OCI-LY7 (cell line): ENCODE data around the gene VIPR2. TPM values are rescaled to one million over a fixed set of nuclear protein-coding genes. Genes with fewer than 3 reads are reported as not detected.

Source experiments
- BruUV-seq: library from RNA; stranded (reverse); fragments of 400-500 nt; replicated peaks from 2 replicates; lab custom pipeline; 2021; lab: Mats Ljungman, UMichigan
- CTCF ChIA-PET: fragments of 300-600 bp; sonication (Branson Sonifier 250); formaldehyde crosslinking; loops from one replicate; lab custom pipeline; 2022; ENCODE audit warnings: antibody characterized with exemption; ENCODE audit not compliant: unreplicated experiment; lab: Charles Lee
- POLR2A ChIA-PET: fragments of 300-600 bp; sonication (Branson Sonifier 250); formaldehyde crosslinking; loops from one replicate; lab custom pipeline; 2022; ENCODE audit warnings: antibody characterized with exemption; lab: Charles Lee
- DNase-seq: peaks from one replicate; pipeline ENCODE4 v3.0.0-alpha.2; 2015; ENCODE audit warnings: low spot score
- H2AFZ ChIP-seq: fragments of 200-600 bp; sonication (generic), shearing (Covaris generic); 2 replicates; pipeline ENCODE4 v1.6.1; 2014; ENCODE audit warnings: mild to moderate bottlenecking, antibody characterized with exemption, low read length, moderate library complexity
- H3K27ac ChIP-seq: fragments of 200-600 bp; sonication (generic); 2 replicates; pipeline ENCODE4 v1.5.1; 2014; ENCODE audit warnings: mixed run types, low read depth, mild to moderate bottlenecking, moderate library complexity, low read length, inconsistent platforms; ENCODE audit not compliant: poor library complexity, severe bottlenecking
- H3K36me3 ChIP-seq: fragments of 200-600 bp; sonication (generic); 2 replicates; pipeline ENCODE4 v1.6.1; 2014; ENCODE audit warnings: mild to moderate bottlenecking, antibody characterized with exemption, low read length, moderate library complexity, mixed read lengths; ENCODE audit not compliant: insufficient read depth
- H3K4me1 ChIP-seq: fragments of 200-600 bp; sonication (generic); 2 replicates; pipeline ENCODE4 v1.5.1; 2014; ENCODE audit warnings: mild to moderate bottlenecking, low read length; ENCODE audit not compliant: insufficient read depth, poor library complexity, severe bottlenecking
- H3K4me2 ChIP-seq: fragments of 200-600 bp; sonication (generic); 2 replicates; pipeline ENCODE4 v1.6.1; 2014; ENCODE audit warnings: mild to moderate bottlenecking, low read length
- H3K4me3 ChIP-seq: fragments of 200-600 bp; sonication (generic); 2 replicates; pipeline ENCODE4 v1.5.1; 2014; ENCODE audit warnings: mild to moderate bottlenecking, low read depth, low read length; ENCODE audit not compliant: poor library complexity, severe bottlenecking
- H3K79me2 ChIP-seq: fragments of 200-600 bp; sonication (generic); 2 replicates; pipeline ENCODE4 v1.6.1; 2016; ENCODE audit warnings: low read depth, mild to moderate bottlenecking, low read length, moderate library complexity, mixed read lengths; ENCODE audit not compliant: insufficient read depth
- H3K9me2 ChIP-seq: fragments of 200-600 bp; sonication (generic); 2 replicates; pipeline ENCODE4 v1.6.1; 2016; ENCODE audit warnings: mild to moderate bottlenecking, low read length, mixed read lengths; ENCODE audit not compliant: insufficient read depth
- H3K9me3 ChIP-seq: fragments of 200-600 bp; sonication (generic); 2 replicates; pipeline ENCODE4 v1.6.1; 2014; ENCODE audit warnings: mild to moderate bottlenecking, mixed run types, low read length, mixed read lengths
- H4K20me1 ChIP-seq: fragments of 200-600 bp; sonication (generic); 2 replicates; pipeline ENCODE4 v1.6.1; 2014; ENCODE audit warnings: mild to moderate bottlenecking, antibody characterized with exemption, low read length, moderate library complexity, mixed read lengths; ENCODE audit not compliant: insufficient read depth
- EZH2phosphoT487 ChIP-seq: fragments of 200-600 bp; sonication (generic); IDR thresholded peaks from 2 replicates; pipeline ENCODE4 v1.6.1; 2018; ENCODE audit warnings: low read depth, borderline replicate concordance, mild to moderate bottlenecking, mixed run types, antibody characterized with exemption, low read length, moderate library complexity, mixed read lengths
- intact Hi-C: fragments of 100-400 bp; cut with micrococcal nuclease; formaldehyde crosslinking; loops from one replicate; pipeline ENCODE4 v1.10.0; 2022; ENCODE audit not compliant: unreplicated experiment
- total RNA-seq, 2 experiments: library from RNA; depleted of rRNA in 1 of 2; stranded (reverse); fragments of >200 nt in 1 of 2; shearing (Covaris generic) in 1 of 2; gene quantifications; 2 replicates each; pipeline ENCODE4 v1.2.3, GENCODE V29; 2014 to 2022
- TF ChIP-seq, protein P1 (sequence below): fragments of 200-600 bp; sonication (generic); conservative IDR thresholded peaks from 2 replicates; pipeline ENCODE4 v1.5.1; 2014; ENCODE audit warnings: mild to moderate bottlenecking, antibody characterized with exemption, low read length, moderate library complexity, mixed read lengths

The VIPR2 gene
- total RNA-seq, 2 experiments from 2014 or later = not detected

- no peaks in the 10 kb centered on the region for H3K4me1 ChIP-seq
- no peaks in the 10 kb centered on the region for H3K9me2 ChIP-seq
- H3K27ac ChIP-seq = no peak overlapping the region
- H3K9me3 ChIP-seq = no peaks in the 10 kb centered on the region
- TF ChIP-seq, protein P1, sequence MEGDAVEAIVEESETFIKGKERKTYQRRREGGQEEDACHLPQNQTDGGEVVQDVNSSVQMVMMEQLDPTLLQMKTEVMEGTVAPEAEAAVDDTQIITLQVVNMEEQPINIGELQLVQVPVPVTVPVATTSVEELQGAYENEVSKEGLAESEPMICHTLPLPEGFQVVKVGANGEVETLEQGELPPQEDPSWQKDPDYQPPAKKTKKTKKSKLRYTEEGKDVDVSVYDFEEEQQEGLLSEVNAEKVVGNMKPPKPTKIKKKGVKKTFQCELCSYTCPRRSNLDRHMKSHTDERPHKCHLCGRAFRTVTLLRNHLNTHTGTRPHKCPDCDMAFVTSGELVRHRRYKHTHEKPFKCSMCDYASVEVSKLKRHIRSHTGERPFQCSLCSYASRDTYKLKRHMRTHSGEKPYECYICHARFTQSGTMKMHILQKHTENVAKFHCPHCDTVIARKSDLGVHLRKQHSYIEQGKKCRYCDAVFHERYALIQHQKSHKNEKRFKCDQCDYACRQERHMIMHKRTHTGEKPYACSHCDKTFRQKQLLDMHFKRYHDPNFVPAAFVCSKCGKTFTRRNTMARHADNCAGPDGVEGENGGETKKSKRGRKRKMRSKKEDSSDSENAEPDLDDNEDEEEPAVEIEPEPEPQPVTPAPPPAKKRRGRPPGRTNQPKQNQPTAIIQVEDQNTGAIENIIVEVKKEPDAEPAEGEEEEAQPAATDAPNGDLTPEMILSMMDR = no peak
- TF ChIP-seq EZH2phosphoT487 = no peak
- no TSS peak for BruUV-seq
- H3K79me2 ChIP-seq = no peaks in the 10 kb centered on the region
- no peaks in the 10 kb centered on the region for H3K36me3 ChIP-seq
- no peaks in the 10 kb centered on the region for H4K20me1 ChIP-seq
- H3K4me3 ChIP-seq = no peak overlapping the region
- DNase-seq = no peak
- H3K4me2 ChIP-seq = no peak overlapping the region
- intact Hi-C loops = no loop called here
- ChIA-PET POLR2A (no interaction called here), CTCF (no interaction called here)
- H2AFZ ChIP-seq = no peak overlapping the region
Measured at GRCh38 chr7:159143780-159144757, 598 bp downstream of the VIPR2 start.

DNA sequence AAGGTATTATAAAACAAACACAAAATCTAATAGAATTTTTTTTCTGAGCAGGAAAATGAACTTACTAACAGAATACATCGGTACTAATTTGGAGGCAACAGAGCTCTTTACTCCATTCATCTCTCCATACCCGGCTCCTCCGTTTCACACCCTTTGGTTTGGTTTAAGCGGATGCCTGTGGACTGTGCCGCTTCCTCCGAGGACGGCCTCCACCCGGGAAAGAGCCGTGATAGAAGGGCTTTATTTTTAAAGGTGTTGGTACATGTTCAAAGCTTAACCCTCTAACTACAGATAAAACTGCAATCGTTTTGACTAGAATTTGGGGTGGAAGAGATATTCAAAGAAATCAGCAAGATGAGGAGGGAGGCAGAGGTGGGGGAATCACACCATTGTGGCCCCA lies 1.9 kb downstream of the VIPR2 start:
- Histone ChIP-seq H2AFZ (no peak overlapping the region), H3K4me1 (no peaks in the 10 kb centered on the region), H3K4me2 (no peak overlapping the region), H3K9me2 (no peaks in the 10 kb centered on the region), H4K20me1 (no peaks in the 10 kb centered on the region), H3K27ac (no peak overlapping the region), H3K79me2 (no peaks in the 10 kb centered on the region), H3K9me3 (no peaks in the 10 kb centered on the region), H3K4me3 (no peak overlapping the region), H3K36me3 (no peaks in the 10 kb centered on the region)
- no peak for DNase-seq
- no TSS peak for BruUV-seq
- ChIA-PET POLR2A (interaction anchor here (0.6 kb wide), 1 partner anchor 90 kb away, joined by 3 read pairs; no protein-coding TSS in a partner anchor), CTCF (no interaction called here)
- intact Hi-C loops = no loop called here
- TF ChIP-seq, protein P1 = no peak
- TF ChIP-seq EZH2phosphoT487 = no peak

DNA sequence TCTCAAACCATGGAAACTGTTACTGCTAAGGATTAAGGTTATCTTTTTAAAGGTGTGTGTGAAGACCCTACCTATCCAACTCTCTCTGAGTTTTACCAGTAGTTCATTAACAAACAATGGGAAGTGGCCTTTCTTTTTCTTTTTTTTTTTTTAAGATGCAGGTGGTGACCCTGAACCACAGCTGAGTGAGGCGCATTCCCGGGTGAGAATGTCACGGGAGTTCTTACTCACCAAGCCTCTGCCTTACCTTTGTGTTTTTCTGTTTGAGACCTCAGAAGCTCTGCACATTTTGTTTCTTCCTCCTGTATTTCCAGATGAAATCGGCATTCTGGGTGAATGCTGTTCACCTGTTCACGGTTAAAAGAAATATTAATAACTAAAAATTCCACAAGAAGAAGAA lies 2.5 kb downstream of the VIPR2 start:
- CTCF ChIA-PET = no interaction called here
- H3K9me2 ChIP-seq = no peaks in the 10 kb centered on the region
- H3K36me3 ChIP-seq = no peaks in the 10 kb centered on the region
- intact Hi-C loops = no loop called here
- no peak for DNase-seq
- no peak overlapping the region for H3K27ac ChIP-seq
- TF ChIP-seq, protein P1 = no peak
- TF ChIP-seq EZH2phosphoT487 = no peak
- H3K4me2 ChIP-seq = no peak overlapping the region
- BruUV-seq = no TSS peak
- no peaks in the 10 kb centered on the region for H3K4me1 ChIP-seq
- H2AFZ ChIP-seq = no peak overlapping the region
- H3K9me3 ChIP-seq = no peaks in the 10 kb centered on the region
- H3K4me3 ChIP-seq = no peak overlapping the region
- POLR2A ChIA-PET = no interaction called here
- no peaks in the 10 kb centered on the region for H4K20me1 ChIP-seq
- H3K79me2 ChIP-seq = no peaks in the 10 kb centered on the region
